Measurements from ENCODE around the gene P2RX6.
"Not testable (repeated sequence)": the region's sequence is repeated elsewhere in the genome, so short reads cannot be mapped to it uniquely, and the experiment has no call there.

Gene P2RX6

GRCh38 chr22:21060363-21060762, 45.4 kb downstream of the P2RX6 start:
- DNase-seq: not testable (repeated sequence)

GRCh38 chr22:21061660-21062321, 46.8 kb downstream of the P2RX6 start:
- DNase-seq: not testable (repeated sequence)

DNA sequence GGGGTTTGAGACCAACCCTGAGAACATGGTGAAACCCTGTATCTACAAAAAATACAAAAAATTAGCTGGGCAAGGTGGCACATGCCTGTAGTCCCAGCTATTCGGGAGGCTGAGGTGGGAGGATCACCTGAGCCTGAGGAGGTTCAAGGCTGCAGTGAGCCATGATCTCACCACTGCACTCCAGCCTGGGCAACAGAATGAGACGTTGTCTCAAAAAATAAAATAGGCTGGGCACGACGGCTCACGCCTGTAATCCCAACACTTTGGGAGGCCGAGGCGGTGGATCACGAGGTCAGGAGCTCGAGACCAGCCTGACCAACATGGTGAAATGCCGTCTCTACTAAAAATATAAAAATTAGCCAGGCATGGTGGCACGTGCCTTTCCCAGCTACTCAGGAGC, 49.5 kb downstream of the P2RX6 start:
- not testable (repeated sequence) for DNase-seq

DNA sequence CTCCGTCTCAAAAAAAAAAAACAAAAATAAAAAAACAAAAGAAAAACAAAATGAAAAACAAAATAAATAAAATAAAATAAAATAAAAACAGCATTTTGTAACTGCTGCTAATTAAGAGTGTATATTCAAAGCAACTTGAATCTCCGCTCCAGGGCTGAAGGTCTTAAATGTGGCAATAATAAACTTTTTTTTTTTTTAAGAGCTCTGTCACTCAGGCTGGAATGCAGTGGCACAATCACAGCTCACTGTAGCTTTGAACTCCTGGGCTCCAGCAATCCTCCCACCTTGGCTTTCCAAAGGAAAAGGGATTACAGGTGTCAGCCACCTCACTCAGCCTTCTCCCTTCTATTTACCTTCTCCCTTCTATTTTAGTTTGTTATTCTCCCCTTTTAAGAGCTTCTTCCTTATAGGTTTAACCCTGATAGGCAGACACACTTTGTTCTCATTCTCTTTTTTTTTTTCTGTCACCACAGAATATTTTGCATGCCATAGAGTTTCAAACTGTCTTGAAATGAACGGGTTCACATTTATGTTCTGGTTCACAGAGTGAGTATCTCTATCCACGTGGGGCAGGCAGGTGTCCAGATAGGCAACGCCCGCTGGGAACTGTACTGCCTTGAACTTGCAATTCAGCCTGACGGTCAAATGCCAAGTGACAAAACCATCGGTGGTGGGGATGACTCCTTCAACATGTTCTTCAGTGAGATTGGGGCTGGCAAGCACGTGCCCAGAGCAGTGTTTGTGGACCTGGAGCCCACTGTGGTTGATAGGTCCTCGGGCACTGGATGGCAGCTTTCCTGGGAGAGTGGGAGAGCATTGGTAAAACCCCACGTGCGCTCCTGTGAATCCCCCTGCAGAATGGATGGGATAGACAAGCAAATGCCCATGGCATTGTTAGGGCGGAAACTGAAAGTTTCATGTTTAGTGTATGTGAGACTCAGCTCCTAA, 50.2 kb downstream of the P2RX6 start:
- DNase-seq: no peak

- no peak for DNase-seq
Observed at GRCh38 chr22:21067075-21067900, 52.3 kb downstream of the P2RX6 start.

GRCh38 chr22:21067901-21068680, 53.1 kb downstream of the P2RX6 start:
- DNase-seq: no peak

GRCh38 chr22:21068681-21069276, 53.8 kb downstream of the P2RX6 start:
- no peak for DNase-seq

DNA sequence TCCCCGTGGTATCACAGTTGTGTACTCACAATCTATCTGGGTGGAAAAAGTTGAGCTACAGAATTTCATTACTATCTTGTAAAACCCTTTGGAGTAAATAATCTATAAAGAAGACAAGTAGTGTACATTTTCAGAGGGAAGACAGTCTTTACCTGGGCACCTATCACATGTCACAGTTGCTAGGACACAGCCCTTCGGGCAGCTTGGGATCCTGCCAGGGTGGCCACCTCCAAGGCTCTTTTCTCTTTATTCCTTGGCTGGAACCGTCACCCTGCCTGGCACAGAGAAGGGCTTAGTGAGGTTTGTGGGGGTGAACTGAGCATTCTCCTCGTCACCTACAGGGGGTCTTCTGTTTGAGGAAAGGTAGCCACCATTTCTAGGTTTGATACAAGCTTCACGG, 54.4 kb downstream of the P2RX6 start:
- DNase-seq: no peak

- DNase-seq: no peak
Observed at GRCh38 chr22:21070690-21071615, 56.0 kb downstream of the P2RX6 start.

DNA sequence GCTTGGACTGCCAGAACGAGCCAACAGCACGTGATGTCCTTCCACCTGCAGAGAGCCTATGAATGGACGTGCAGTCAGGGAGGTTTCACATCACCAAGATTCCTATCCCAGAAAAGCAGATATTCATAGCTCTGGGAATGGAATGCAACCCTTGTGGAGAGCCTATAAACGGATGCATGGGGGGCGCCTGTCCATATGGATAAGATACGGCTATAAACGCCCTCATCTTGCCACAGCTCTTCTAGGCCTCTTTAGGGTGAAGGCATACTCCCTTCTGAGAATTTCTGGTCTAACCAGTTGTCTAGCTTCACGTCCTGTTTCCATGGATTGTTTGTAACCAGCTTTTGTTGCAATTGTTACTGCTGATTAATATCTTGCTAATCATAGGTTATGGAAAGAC, 56.8 kb downstream of the P2RX6 start:
- DNase-seq: not testable (repeated sequence)

- no peak for DNase-seq
Observed at GRCh38 chr22:21073023-21073422, 58.1 kb downstream of the P2RX6 start.

GRCh38 chr22:21073482-21073881, 58.5 kb downstream of the P2RX6 start:
- no peak for DNase-seq

GRCh38 chr22:21074102-21074715, 59.2 kb downstream of the P2RX6 start:
- no peak for DNase-seq

DNA sequence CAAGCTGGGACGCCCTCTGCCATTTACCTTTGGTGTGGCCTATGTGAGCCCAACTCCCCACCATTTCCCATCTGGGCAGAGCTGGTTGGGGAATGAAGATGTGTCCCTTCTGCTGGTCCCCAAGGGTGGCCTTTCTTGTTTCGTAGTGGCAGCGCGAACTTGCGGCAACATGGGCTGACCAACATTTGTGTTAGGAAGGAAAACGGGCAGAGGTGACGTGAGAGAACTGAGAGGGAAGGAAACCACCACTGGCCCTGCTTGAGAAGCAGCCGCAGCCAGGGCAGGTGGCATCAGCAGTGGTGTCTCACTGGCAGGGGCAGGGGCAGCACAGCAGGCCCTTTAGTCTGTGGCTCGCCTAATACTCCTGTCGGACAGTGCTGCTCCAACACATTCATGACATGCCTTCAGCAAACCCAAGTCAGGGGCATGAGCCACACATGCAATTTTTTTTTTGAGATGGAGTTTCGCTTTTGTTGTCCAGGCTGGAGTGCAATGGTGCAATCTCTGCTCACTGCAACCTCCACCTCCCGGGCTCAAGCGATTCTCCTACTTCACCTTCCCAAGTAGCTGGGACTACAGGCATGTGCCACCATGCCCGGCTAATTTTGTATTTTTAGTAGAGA, 60.7 kb downstream of the P2RX6 start:
- no peak for DNase-seq

- DNase-seq: no peak
Observed at GRCh38 chr22:21076912-21077625, 62.1 kb downstream of the P2RX6 start.

Data from NCI-H510A (cell line).